Eye (tissue), 1 donor: Measurements from ENCODE around the gene DCTN1.
A peak's percentile ranks its signal among the peaks of the same experiment; 100 is the strongest.
"Not testable (repeated sequence)": the region's sequence is repeated elsewhere in the genome, so short reads cannot be mapped to it uniquely, and the experiment has no call there.

ENCODE experiments used
- DNase-seq: peaks from one replicate; pipeline ENCODE4 v3.0.0-alpha.2; 2015

The DCTN1 gene

GRCh38 chr2:74368499-74368898 is 11.6 kb downstream of the DCTN1 start:
- no peak for DNase-seq

GRCh38 chr2:74367789-74368188 is 12.3 kb downstream of the DCTN1 start:
- no peak for DNase-seq

GRCh38 chr2:74366036-74366435 is 14.1 kb downstream of the DCTN1 start:
- no peak for DNase-seq

- DNase-seq: no peak
These were observed 15.3 kb downstream of the DCTN1 start for GRCh38 chr2:74364533-74365505.

- no peak for DNase-seq
These were observed 18.8 kb downstream of the DCTN1 start for GRCh38 chr2:74361327-74361726.

- no peak for DNase-seq
These were observed 22.5 kb downstream of the DCTN1 start for GRCh38 chr2:74357627-74358026.

GRCh38 chr2:74349889-74350288 is 30.2 kb downstream of the DCTN1 start:
- no peak for DNase-seq

- no peak for DNase-seq
These were observed 32.4 kb downstream of the DCTN1 start for GRCh38 chr2:74347742-74348141.

GRCh38 chr2:74347303-74347702 is 32.8 kb downstream of the DCTN1 start:
- no peak for DNase-seq

- peak; percentile 13 for DNase-seq
These were observed 34.7 kb downstream of the DCTN1 start for GRCh38 chr2:74345272-74345943.

- no peak for DNase-seq
These were observed 36.8 kb downstream of the DCTN1 start, which contains the start of gene SLC4A5 for GRCh38 chr2:74343316-74343715. SLC4A5 (minus strand) TSS chr2:74343416; CDS start chr2:74315023, 28,393 bp downstream.

GRCh38 chr2:74336227-74336626 is 43.9 kb downstream of the DCTN1 start:
- DNase-seq: not testable (repeated sequence)

- peak; percentile 92 for DNase-seq
These were observed 45.2 kb downstream of the DCTN1 start for GRCh38 chr2:74334931-74335333.

GRCh38 chr2:74333896-74334586 is 46.1 kb downstream of the DCTN1 start:
- no peak for DNase-seq

- DNase-seq: peak; percentile 21
These were observed 46.9 kb downstream of the DCTN1 start for GRCh38 chr2:74333175-74333574.

GRCh38 chr2:74332550-74333174 is 47.4 kb downstream of the DCTN1 start:
- DNase-seq: no peak

- DNase-seq: no peak
These were observed 51.5 kb downstream of the DCTN1 start for GRCh38 chr2:74328573-74328972.

GRCh38 chr2:74328074-74328473 is 52.0 kb downstream of the DCTN1 start:
- peak; percentile 24 for DNase-seq

- DNase-seq: no peak
These were observed 52.5 kb downstream of the DCTN1 start for GRCh38 chr2:74327627-74328026.

GRCh38 chr2:74327199-74327598 is 52.9 kb downstream of the DCTN1 start:
- DNase-seq: no peak

GRCh38 chr2:74325815-74326214 is 54.3 kb downstream of the DCTN1 start:
- no peak for DNase-seq

- no peak for DNase-seq
These were observed 58.4 kb downstream of the DCTN1 start for GRCh38 chr2:74321737-74322136.

GRCh38 chr2:74317701-74318100 is 62.4 kb downstream of the DCTN1 start:
- no peak for DNase-seq
